T-helper 2 cell treated with Interferon-gamma antibody and Interleukin-4, amounts not matched to agents 5 μg/mL and 100 μg/mL, for 36 hours (primary cell): Measurements from ENCODE around the gene MYO5A.
A peak's percentile ranks its signal among the peaks of the same experiment; 100 is the strongest.

Experiments used
- DNase-seq: peaks from one replicate; pipeline ENCODE4 v3.0.0; 2021; ENCODE audit warnings: low spot score
- H3K27ac Mint-ChIP-seq: one replicate; pipeline ENCODE4 v1.8.0; 2021; ENCODE audit warnings: mild to moderate bottlenecking, mixed read lengths
- H3K27me3 Mint-ChIP-seq: one replicate; pipeline ENCODE4 v1.8.0; 2021; ENCODE audit warnings: low read depth, mixed read lengths
- H3K36me3 Mint-ChIP-seq: one replicate; pipeline ENCODE4 v1.8.0; 2021; ENCODE audit warnings: low read depth, mixed read lengths
- H3K4me1 Mint-ChIP-seq: one replicate; pipeline ENCODE4 v1.8.0; 2021; ENCODE audit warnings: low read depth, mixed read lengths
- H3K4me3 Mint-ChIP-seq: one replicate; pipeline ENCODE4 v1.8.0; 2022; ENCODE audit warnings: mild to moderate bottlenecking, moderate library complexity, mixed read lengths
- H3K9me3 Mint-ChIP-seq: one replicate; pipeline ENCODE4 v1.8.0; 2021; ENCODE audit warnings: mixed read lengths

The MYO5A gene

DNA sequence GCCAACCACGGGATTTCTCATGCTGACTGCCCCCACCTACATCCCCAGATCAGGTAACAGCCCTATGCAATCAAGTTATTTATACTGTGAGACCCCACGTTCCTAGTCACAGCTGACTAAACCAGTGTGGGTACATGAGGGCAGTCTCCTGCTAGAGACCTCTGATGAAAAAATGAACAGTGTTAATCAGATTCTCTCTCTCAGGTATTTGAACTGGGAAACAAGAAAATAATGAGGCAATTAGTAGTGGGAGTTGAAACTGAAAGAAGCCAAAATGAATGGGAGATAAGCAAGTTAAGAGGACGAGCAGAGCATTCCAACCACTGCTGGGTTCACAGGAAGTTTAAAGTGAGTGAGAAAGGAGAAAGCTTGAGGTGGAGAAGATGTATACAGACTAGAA, 134.6 kb downstream of the MYO5A start:
- no peak overlapping the region for H3K27ac Mint-ChIP-seq
- no peaks in the 10 kb centered on the region for H3K27me3 Mint-ChIP-seq
- peaks cover 7% of the 10 kb centered on the region for H3K4me1 Mint-ChIP-seq
- H3K9me3 Mint-ChIP-seq: no peaks in the 10 kb centered on the region
- no peak for DNase-seq
- peaks cover 14% of the 10 kb centered on the region for H3K36me3 Mint-ChIP-seq
- no peak overlapping the region for H3K4me3 Mint-ChIP-seq

DNA sequence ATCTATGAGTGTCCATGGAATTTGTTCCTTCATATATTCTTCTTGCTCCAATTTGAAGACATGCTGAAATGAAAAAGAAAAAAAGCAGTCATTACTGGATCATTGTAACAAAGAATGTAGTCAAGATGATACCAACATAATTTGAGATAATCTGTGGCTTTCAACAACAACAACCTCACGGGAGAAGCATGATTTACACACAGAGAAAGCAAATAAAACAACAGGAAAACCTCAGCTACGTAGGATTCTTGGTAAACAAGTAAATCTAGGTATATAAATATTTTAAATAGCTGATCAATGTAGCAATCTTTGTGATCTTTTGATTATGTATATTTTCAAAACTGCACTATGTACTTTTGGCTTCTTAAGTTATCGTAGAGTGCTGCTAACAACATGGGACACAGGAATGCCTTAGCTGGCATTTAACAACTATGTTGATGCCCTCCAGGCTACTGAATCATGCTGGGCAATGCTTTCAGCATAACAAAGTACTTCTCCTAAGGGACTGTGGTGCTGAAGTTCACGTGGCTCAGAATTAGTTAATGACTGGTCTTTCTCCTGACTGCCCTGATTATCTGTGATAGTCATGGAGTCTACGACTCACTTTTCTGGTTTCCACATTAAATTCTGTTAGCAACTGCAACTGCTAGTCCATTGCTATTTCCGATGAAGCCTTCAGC, 136.5 kb downstream of the MYO5A start:
- no peak for DNase-seq
- Mint-ChIP-seq H3K4me3 (no peak overlapping the region), H3K4me1 (peaks cover 7% of the 10 kb centered on the region), H3K27ac (no peak overlapping the region), H3K36me3 (peaks cover 21% of the 10 kb centered on the region), H3K27me3 (no peaks in the 10 kb centered on the region), H3K9me3 (no peaks in the 10 kb centered on the region)

DNA sequence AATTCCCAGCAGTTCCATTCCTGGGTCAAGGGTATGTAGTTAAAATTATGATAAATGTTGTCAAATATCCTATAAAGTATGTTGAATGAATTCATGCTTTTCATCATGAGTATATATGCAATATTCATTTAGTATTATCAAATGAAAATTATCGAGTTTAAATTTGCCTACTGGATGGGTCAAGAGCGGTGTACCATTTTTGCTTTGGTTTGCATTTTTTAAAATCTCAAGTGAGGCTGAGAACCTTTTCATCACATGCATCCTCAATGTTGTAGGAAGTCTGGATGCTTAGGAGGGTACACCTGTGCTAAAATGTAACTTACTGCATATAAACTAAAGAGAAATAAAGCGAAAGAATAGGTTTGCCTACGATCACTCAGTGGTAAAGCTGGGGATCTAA, 137.6 kb downstream of the MYO5A start:
- DNase-seq: no peak
- peaks cover 17% of the 10 kb centered on the region for H3K36me3 Mint-ChIP-seq
- peaks cover 7% of the 10 kb centered on the region for H3K4me1 Mint-ChIP-seq
- no peaks in the 10 kb centered on the region for H3K27me3 Mint-ChIP-seq
- no peak overlapping the region for H3K4me3 Mint-ChIP-seq
- no peaks in the 10 kb centered on the region for H3K9me3 Mint-ChIP-seq
- H3K27ac Mint-ChIP-seq: no peak overlapping the region

DNA sequence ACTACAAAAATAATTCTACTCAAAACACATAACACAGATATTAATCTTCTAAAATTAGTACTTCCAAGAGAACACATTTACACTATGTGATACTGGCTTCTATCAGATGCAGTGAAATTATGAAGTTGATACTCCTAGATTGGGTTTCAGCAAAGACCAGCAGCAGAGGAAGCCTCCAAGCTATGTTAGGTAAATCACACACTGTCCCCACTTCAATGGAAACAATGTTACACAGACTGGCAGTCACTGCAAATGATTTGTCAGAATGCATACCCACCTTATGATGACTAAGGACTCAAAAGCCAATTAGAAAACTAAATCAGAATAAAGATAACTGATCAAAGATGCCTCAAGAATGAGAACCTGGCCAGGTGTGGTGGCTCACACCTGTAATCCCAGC, 143.0 kb downstream of the MYO5A start:
- Mint-ChIP-seq H3K36me3 (peaks cover 29% of the 10 kb centered on the region), H3K4me3 (no peak overlapping the region), H3K4me1 (peaks cover 1% of the 10 kb centered on the region), H3K27me3 (no peaks in the 10 kb centered on the region), H3K27ac (no peak overlapping the region), H3K9me3 (no peaks in the 10 kb centered on the region)
- DNase-seq: no peak

DNA sequence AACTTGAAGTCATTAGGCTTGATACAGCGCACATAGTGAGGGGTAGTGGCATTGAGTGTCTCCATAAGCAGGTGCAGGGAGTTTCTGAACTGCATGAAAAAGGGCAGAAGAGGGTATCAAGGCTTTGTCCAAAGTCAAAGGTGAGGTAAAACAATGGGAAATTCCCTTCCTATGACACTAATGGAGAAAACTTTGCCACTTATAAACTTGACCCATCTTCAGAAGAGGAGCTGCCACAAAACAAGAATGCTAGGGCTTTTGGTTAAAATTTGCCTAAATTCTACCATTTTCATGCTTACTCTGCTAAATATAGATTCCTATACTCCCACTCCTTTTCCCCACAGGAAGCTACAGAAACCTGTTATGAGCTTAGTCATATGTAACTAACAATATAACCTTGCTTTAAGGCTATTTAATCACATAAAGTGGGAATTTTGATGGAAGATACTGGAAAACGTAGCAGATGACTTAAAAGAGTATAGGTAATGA, 145.5 kb downstream of the MYO5A start:
- no peaks in the 10 kb centered on the region for H3K27me3 Mint-ChIP-seq
- H3K36me3 Mint-ChIP-seq: peaks cover 31% of the 10 kb centered on the region
- peaks cover 1% of the 10 kb centered on the region for H3K4me1 Mint-ChIP-seq
- no peak overlapping the region for H3K27ac Mint-ChIP-seq
- no peak overlapping the region for H3K4me3 Mint-ChIP-seq
- no peak for DNase-seq
- H3K9me3 Mint-ChIP-seq: no peaks in the 10 kb centered on the region

DNA sequence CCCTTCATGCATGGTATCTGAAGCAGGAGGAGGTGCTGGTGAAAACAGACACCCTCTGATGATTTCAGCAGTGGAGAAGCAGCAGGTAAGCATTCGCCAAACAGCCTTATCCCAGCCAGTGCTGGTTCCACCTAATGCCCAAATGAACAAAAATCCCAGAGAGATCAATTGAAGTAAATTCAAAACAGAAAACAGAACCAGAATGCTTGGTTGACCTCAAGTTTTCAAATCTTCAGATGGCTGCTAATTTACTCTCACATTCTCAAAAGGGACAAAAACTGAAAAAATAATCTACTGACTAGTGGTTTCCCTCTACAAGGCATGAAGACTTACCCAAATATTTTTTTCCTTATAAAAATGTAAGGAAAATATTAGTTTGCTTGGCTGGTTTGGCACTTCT, 146.0 kb downstream of the MYO5A start:
- H3K27ac Mint-ChIP-seq: no peak overlapping the region
- H3K27me3 Mint-ChIP-seq: no peaks in the 10 kb centered on the region
- H3K4me1 Mint-ChIP-seq: peaks cover 1% of the 10 kb centered on the region
- no peak for DNase-seq
- H3K4me3 Mint-ChIP-seq: no peak overlapping the region
- H3K36me3 Mint-ChIP-seq: peaks cover 33% of the 10 kb centered on the region
- H3K9me3 Mint-ChIP-seq: no peaks in the 10 kb centered on the region

DNA sequence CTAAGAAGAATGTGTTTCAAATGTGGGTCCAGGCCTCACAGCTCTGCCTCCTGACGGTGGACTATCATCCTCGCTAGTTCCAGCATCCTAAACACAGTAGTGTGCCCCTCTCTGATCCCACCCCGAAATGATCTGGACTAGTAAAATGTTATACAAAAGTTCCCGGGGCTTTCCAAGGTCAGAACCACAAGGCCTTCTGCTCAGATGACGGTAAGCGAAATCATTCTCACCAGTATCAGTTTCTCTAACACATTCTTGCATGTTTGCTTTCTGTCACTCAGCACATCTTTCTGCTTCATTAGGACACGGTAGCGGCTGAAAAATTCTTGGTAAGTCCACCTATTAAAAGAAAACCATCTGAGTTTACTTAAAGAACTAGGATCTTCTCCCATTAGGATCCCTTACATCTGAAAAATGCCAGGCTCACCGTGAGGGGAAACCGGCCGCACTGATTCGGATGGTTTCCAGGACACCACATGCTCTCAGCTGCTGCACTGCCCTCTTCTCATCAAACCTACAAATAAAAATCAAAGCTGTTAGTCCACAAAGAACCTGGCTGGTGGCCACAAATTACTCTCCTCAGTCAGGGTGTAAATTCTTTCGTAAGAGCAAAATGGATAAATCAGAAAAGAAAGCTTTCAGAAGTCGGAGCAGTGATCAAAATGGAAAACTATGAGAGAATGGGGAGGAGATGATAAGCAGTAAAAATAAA, 149.1 kb downstream of the MYO5A start:
- no peaks in the 10 kb centered on the region for H3K27me3 Mint-ChIP-seq
- H3K9me3 Mint-ChIP-seq: no peaks in the 10 kb centered on the region
- H3K27ac Mint-ChIP-seq: no peak overlapping the region
- H3K4me3 Mint-ChIP-seq: no peak overlapping the region
- H3K4me1 Mint-ChIP-seq: peaks cover 1% of the 10 kb centered on the region
- H3K36me3 Mint-ChIP-seq: peaks cover 56% of the 10 kb centered on the region
- no peak for DNase-seq

DNA sequence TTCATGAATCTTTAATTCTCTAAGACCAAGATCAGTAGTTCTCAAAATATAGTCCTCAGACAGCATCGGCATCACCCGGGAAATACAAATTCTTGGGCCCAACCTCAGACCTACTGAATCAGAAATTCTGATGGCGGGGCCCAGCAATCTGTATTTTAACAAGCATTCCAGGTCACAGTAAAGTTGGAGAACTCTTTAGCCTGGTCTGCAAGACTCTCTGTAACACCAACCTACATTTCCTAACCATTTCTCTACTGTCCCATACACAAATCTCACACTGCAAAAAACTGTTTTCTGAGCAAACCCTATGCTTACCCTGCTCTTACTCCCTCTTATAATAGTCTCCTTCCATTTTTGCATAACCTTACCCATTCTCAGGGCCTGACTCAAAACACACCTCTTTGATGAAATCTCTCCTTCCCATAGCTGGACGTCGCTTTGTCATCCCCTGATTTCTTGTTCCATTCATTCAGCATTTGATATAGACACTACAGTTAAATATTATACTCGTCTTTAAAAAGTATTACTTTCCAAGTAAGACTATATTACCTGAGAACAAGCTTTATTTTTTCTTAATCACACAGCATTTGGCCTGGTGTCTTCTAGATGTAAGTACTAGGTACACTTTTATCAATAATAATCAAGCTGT, 149.8 kb downstream of the MYO5A start:
- no peaks in the 10 kb centered on the region for H3K27me3 Mint-ChIP-seq
- H3K27ac Mint-ChIP-seq: peak overlapping the region; percentile 9
- no peak overlapping the region for H3K4me3 Mint-ChIP-seq
- DNase-seq: no peak
- peaks cover 1% of the 10 kb centered on the region for H3K4me1 Mint-ChIP-seq
- H3K36me3 Mint-ChIP-seq: peaks cover 63% of the 10 kb centered on the region
- H3K9me3 Mint-ChIP-seq: no peaks in the 10 kb centered on the region

DNA sequence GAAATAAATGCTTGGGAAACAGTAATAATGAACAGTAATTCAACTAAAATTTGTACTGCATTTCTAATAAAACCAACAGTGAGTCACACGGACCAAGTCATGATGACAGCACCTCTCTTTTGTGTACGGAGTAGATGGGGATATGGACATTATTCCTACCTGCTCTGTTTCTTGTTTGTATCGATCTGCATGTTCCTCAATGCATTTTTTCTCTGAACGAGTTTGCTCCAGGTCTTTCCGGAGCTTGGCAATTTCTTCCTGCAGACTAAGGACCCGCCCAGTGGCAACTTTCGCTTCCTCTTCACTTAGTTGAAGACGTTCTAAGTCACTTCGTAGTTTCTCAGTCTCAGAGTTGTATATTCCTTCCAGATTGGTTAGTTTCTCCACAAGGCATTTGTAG, 158.7 kb downstream of the MYO5A start:
- Mint-ChIP-seq H3K27me3 (no peaks in the 10 kb centered on the region), H3K4me3 (no peak overlapping the region), H3K9me3 (no peaks in the 10 kb centered on the region), H3K27ac (no peak overlapping the region), H3K4me1 (peaks cover 3% of the 10 kb centered on the region), H3K36me3 (peaks cover 63% of the 10 kb centered on the region)
- DNase-seq: no peak

DNA sequence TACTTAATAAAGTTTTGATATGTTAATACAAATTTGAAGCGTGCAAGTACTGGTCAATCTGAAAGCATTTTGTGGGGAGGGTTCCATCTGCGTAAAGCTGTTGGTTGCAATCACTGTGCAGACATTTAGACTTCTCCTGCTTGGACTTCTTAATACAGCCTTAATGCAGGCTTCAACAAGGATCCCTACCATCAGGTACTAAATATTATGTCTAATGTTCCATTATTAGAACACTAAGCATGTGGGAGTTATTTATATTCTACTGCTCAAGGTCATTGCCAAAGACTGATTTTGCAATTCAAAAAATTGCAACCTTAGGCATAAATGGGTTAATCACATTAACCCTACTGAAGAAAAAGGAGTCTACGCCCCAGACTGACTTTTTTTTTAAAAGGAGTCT, 159.2 kb downstream of the MYO5A start:
- Mint-ChIP-seq H3K9me3 (no peaks in the 10 kb centered on the region), H3K4me1 (peaks cover 3% of the 10 kb centered on the region), H3K27ac (no peak overlapping the region), H3K36me3 (peaks cover 60% of the 10 kb centered on the region), H3K27me3 (no peaks in the 10 kb centered on the region), H3K4me3 (no peak overlapping the region)
- no peak for DNase-seq

DNA sequence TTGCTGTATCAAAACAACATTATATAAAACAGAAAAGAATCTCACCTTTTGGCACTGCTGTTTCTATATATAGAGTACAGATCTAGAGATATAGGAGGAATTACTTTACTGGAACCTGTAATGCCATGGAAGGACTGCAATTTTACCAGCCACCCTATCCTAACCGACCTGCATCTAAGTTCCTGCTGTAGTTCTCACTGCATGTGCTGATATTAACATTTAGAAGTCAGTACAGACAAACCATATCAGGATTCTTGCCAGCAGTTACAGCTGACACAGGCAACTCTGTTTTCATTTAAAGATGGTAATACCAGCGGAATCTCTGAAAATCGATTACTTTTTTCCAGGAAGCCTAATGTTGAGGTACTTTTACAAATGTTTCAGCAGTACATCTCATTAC, 159.7 kb downstream of the MYO5A start:
- H3K27me3 Mint-ChIP-seq: no peaks in the 10 kb centered on the region
- no peak overlapping the region for H3K4me3 Mint-ChIP-seq
- H3K9me3 Mint-ChIP-seq: no peaks in the 10 kb centered on the region
- no peak overlapping the region for H3K27ac Mint-ChIP-seq
- no peak for DNase-seq
- peaks cover 58% of the 10 kb centered on the region for H3K36me3 Mint-ChIP-seq
- peaks cover 3% of the 10 kb centered on the region for H3K4me1 Mint-ChIP-seq

DNA sequence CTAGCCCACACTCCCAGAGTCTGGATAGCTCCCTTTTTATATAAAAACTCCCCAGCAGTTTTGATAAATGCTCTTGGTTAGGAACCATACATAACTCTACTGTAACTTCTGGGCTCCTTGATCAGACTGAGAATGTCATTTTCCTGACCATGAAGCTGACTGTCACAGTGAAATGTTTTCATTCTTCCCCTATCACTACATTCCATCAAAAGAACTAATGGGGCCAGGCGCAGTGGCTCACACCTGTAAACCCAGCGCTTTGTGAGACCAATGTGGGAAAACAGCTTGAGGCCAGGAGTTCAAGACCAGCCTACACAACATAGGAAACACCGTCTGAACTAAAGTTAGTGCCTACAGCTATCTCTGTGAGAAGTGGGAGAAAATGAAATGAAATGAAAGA, 160.3 kb downstream of the MYO5A start:
- no peak for DNase-seq
- H3K4me1 Mint-ChIP-seq: peaks cover 3% of the 10 kb centered on the region
- no peak overlapping the region for H3K4me3 Mint-ChIP-seq
- H3K27ac Mint-ChIP-seq: no peak overlapping the region
- no peaks in the 10 kb centered on the region for H3K27me3 Mint-ChIP-seq
- no peaks in the 10 kb centered on the region for H3K9me3 Mint-ChIP-seq
- peaks cover 56% of the 10 kb centered on the region for H3K36me3 Mint-ChIP-seq

DNA sequence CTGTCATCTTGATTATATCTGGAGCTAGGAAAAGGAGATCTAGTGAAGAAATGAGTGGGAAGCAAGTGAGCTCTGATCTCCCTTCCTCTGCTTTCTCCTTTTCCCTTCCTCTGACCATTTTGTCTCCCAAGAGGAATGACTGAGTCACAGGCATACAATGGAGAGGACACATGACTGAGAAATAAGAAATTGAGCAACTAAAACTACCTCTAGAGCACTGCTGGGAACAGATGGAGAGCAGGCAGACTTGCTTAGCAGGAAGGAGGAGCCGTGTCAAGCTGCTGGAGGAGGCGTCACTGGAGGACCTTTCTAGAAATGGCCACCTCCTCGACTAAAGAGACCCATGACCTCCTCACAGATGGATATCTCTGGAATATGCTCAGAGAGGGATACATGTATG, 166.2 kb downstream of the MYO5A start:
- H3K4me1 Mint-ChIP-seq: no peaks in the 10 kb centered on the region
- no peaks in the 10 kb centered on the region for H3K27me3 Mint-ChIP-seq
- H3K27ac Mint-ChIP-seq: no peak overlapping the region
- peaks cover 41% of the 10 kb centered on the region for H3K36me3 Mint-ChIP-seq
- no peaks in the 10 kb centered on the region for H3K9me3 Mint-ChIP-seq
- no peak overlapping the region for H3K4me3 Mint-ChIP-seq
- DNase-seq: no peak

DNA sequence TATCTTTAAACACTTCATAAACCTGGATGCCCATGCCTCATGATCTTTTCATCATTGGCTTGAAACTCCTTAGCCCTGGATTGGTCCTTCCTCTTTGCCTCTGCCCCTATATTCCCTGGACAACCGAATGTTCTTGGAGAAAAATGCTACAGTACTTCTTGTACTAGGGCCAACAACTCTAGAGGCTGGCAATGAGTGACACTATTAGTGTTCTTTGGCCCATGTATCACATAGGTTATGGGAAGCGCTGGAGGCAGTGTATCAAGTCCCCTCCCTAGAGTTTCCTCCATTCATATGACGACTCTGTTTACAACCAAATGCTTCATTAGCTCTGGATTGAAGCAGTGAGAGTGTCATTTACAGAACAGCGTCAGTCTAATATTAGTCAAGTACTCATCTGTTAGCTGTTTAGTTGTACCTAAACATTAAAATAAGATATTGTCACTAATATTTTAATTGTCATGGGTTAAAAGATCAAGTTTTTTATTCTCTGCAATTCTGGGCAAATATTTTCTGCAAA, 166.6 kb downstream of the MYO5A start:
- no peak for DNase-seq
- no peaks in the 10 kb centered on the region for H3K27me3 Mint-ChIP-seq
- H3K36me3 Mint-ChIP-seq: peaks cover 39% of the 10 kb centered on the region
- H3K27ac Mint-ChIP-seq: no peak overlapping the region
- no peak overlapping the region for H3K4me3 Mint-ChIP-seq
- no peaks in the 10 kb centered on the region for H3K9me3 Mint-ChIP-seq
- no peaks in the 10 kb centered on the region for H3K4me1 Mint-ChIP-seq
